Neuronal stem cell (in vitro differentiated cells): Measurements from ENCODE around the gene DLGAP4.

Source experiments
- DNase-seq: peaks from one replicate; pipeline ENCODE4 v3.0.0-alpha.2; 2013; ENCODE audit warnings: low spot score
- H2AFZ ChIP-seq: one replicate; pipeline ENCODE4 v1.6.1; 2013; ENCODE audit warnings: mild to moderate bottlenecking, low read length, inconsistent platforms
- H2AK5ac ChIP-seq: 2 replicates; pipeline ENCODE4 v1.6.1; 2013; ENCODE audit warnings: low read depth, mild to moderate bottlenecking, inconsistent platforms, low read length, moderate library complexity, mixed read lengths
- H2BK120ac ChIP-seq: 2 replicates; pipeline ENCODE4 v1.6.1; 2013; ENCODE audit warnings: low read depth, mild to moderate bottlenecking, inconsistent platforms, low read length, moderate library complexity, mixed read lengths
- H2BK12ac ChIP-seq: one replicate; pipeline ENCODE4 v1.6.1; 2013; ENCODE audit warnings: low read length, inconsistent platforms
- H2BK15ac ChIP-seq: 2 replicates; pipeline ENCODE4 v1.6.1; 2013; ENCODE audit warnings: mild to moderate bottlenecking, low read length, inconsistent platforms, mixed read lengths
- H2BK5ac ChIP-seq: one replicate; pipeline ENCODE4 v1.6.1; 2013; ENCODE audit warnings: inconsistent platforms, mild to moderate bottlenecking, low read length, moderate library complexity
- H3K14ac ChIP-seq: one replicate; pipeline ENCODE4 v1.6.1; 2013; ENCODE audit warnings: low read length, inconsistent platforms
- H3K18ac ChIP-seq: 2 replicates; pipeline ENCODE4 v1.6.1; 2013; ENCODE audit warnings: low read length, inconsistent platforms
- H3K23ac ChIP-seq: 2 replicates; pipeline ENCODE4 v1.6.1; 2013; ENCODE audit warnings: low read depth, mild to moderate bottlenecking, mixed read lengths, low read length, inconsistent platforms; ENCODE audit not compliant: poor library complexity
- H3K27ac ChIP-seq: replicated peaks from 3 replicates; pipeline ENCODE4 v1.5.1; 2013; ENCODE audit warnings: low read length, inconsistent platforms
- H3K27me3 ChIP-seq, 3 experiments: 2 replicates each; pipeline ENCODE4 v1.6.1; 2013; ENCODE audit warnings: low read length in 3 of 3, mild to moderate bottlenecking in 2 of 3, inconsistent platforms in 1 of 3, low read depth in 1 of 3, mixed read lengths in 1 of 3, moderate library complexity in 1 of 3; ENCODE audit not compliant: control insufficient read depth in 3 of 3, insufficient read depth in 3 of 3
- H3K36me3 ChIP-seq, 2 donors: replicated peaks in 1 of 2; 2 replicates each; pipeline ENCODE4 v1.6.1; 2013; ENCODE audit warnings: low read length in 2 of 2; ENCODE audit not compliant: control insufficient read depth in 2 of 2, insufficient read depth in 2 of 2
- H3K4ac ChIP-seq: 2 replicates; pipeline ENCODE4 v1.6.1; 2013; ENCODE audit warnings: inconsistent platforms, mild to moderate bottlenecking, low read length, moderate library complexity
- H3K4me1 ChIP-seq, 2 donors: 1 replicate in 1 of 2; 2 replicates in 1 of 2; pipeline ENCODE4 v1.6.1; 2013; ENCODE audit warnings: low read length in 2 of 2, low read depth in 1 of 2; ENCODE audit not compliant: control insufficient read depth in 2 of 2, insufficient read depth in 1 of 2
- H3K4me2 ChIP-seq: one replicate; pipeline ENCODE4 v1.6.1; 2013; ENCODE audit warnings: mild to moderate bottlenecking, low read length, inconsistent platforms; ENCODE audit not compliant: insufficient read depth, poor library complexity, severe bottlenecking
- H3K4me3 ChIP-seq, 2 donors: 2 replicates each; pipeline ENCODE4 v1.5.1; 2013; ENCODE audit warnings: low read length in 2 of 2, mild to moderate bottlenecking in 2 of 2, inconsistent platforms in 1 of 2, moderate library complexity in 1 of 2
- H3K79me1 ChIP-seq: one replicate; pipeline ENCODE4 v1.6.1; 2013; ENCODE audit warnings: low read depth, mild to moderate bottlenecking, inconsistent platforms, low read length, moderate library complexity
- H3K9ac ChIP-seq: one replicate; pipeline ENCODE4 v1.6.1; 2013; ENCODE audit warnings: mild to moderate bottlenecking, low read depth, low read length, inconsistent platforms; ENCODE audit not compliant: poor library complexity
- H3K9me3 ChIP-seq, 2 donors: replicated peaks in 1 of 2; 2 replicates each; pipeline versions ENCODE3 to v1.6.1; 2013; ENCODE audit warnings: low read length in 2 of 2, mild to moderate bottlenecking in 2 of 2, inconsistent platforms in 1 of 2, low read depth in 1 of 2, mixed read lengths in 1 of 2, moderate library complexity in 1 of 2; ENCODE audit not compliant: control insufficient read depth in 2 of 2, insufficient read depth in 1 of 2
- H4K8ac ChIP-seq: one replicate; pipeline ENCODE4 v1.6.1; 2013; ENCODE audit warnings: low read depth, mild to moderate bottlenecking, inconsistent platforms, low read length, moderate library complexity
- H4K91ac ChIP-seq: one replicate; pipeline ENCODE4 v1.6.1; 2013; ENCODE audit warnings: low read length, low read depth, mild to moderate bottlenecking, inconsistent platforms; ENCODE audit not compliant: poor library complexity
- WGBS, 2 donors: extraction: QIAGEN DNeasy Blood & Tissue Kit; methylation state at CpG; one replicate each; pipeline ENCODE4 v1.1.7; 2013; ENCODE audit warnings: missing lambda C conversion rate in 2 of 2, mixed read lengths in 1 of 2; ENCODE audit not compliant: insufficient read length in 2 of 2, insufficient replicate concordance in 1 of 2; ENCODE audit errors: extremely low coverage in 2 of 2; 5-methylcytosine and 5-hydroxymethylcytosine counted together

Gene DLGAP4

DNA sequence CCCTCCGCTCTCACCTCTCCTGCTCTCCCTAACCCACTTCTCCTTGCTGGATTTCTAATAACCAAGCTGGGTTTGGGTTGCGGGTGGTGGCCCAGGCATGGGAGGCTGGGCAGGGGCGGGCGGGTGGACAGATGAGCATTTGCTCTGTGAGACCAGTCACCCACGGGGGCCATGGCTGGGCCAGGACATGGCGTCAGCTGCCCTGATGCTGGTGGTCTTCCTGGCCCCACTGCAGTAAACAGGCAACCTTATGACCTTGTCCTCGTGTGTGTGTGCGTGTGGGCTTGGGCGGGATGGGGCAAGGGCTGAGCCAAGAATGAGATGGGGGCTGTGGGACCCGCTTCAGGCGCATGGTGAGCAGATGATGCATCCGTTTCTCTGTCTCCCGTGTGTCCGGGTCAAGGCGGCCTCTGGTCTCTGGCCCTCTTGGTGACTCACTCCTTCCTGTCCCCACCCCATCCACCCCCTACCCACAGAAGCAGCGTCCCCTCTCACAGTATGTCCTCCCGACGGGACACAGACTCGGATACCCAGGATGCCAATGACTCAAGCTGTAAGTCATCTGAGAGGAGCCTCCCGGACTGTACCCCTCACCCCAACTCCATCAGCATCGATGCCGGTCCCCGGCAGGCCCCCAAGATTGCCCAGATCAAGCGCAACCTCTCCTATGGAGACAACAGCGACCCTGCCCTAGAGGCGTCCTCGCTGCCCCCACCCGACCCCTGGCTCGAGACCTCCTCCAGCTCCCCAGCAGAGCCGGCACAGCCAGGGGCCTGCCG lies 193.8 kb downstream of the DLGAP4 start:
- Histone ChIP-seq H2BK5ac (peak overlapping the region; percentile 83), H3K9me3 (no peaks in the 10 kb centered on the region), H3K36me3 (peaks cover 52 to 94% of the 10 kb centered on the region in 2 donors), H3K79me1 (peaks cover 13% of the 10 kb centered on the region), H4K91ac (no peak overlapping the region), H2AK5ac (peak overlapping the region; percentile 44), H2BK15ac (no peak overlapping the region), H3K23ac (no peak overlapping the region), H2AFZ (no peak overlapping the region), H3K4me3 (no peak overlapping the region), H3K27ac (no peak overlapping the region), H3K14ac (peak overlapping the region; percentile 87), H3K27me3 (no peaks in the 10 kb centered on the region), H3K9ac (no peak overlapping the region), H2BK120ac (no peak overlapping the region), H4K8ac (no peak overlapping the region), H3K4ac (no peak overlapping the region), H3K4me2 (no peak overlapping the region), H2BK12ac (no peak overlapping the region), H3K4me1 (peaks cover 8 to 23% of the 10 kb centered on the region in 2 donors), H3K18ac (peak overlapping the region; percentile 8)
- DNase-seq = no peak
- WGBS, 2 donors = no CpG with 5 or more reads among the region's 31 CpGs

- WGBS, 2 donors = no CpG with 5 or more reads among the region's 3 CpGs
- Histone ChIP-seq H2AK5ac (no peak overlapping the region), H3K23ac (no peak overlapping the region)
Measured at GRCh38 chr20:36501367-36502006, 195.3 kb downstream of the DLGAP4 start.

DNA sequence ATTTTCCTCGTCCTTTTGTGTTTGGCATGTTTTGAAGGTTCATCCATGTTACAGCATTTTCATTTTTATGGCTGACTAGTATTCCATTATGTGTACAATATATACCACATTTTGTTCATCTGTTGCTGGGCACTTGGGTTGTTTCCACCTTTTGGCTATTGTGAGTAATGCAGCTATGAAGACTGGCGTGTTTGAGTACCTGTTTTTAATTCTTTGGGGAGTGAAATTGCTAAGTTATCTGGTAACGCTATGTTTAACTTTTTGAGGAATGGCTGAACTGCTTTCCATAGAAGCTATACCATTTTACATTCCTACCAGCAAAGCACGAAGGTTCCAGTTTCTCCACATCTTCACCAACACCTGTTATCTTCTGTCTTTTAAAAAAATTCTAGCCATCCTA lies 198.2 kb downstream of the DLGAP4 start:
- Histone ChIP-seq H3K27ac (no peak overlapping the region), H3K23ac (no peak overlapping the region), H3K4me1 (no peaks in the 10 kb centered on the region), H2BK120ac (no peak overlapping the region), H3K79me1 (peaks cover 3% of the 10 kb centered on the region), H3K4ac (no peak overlapping the region), H3K9ac (no peak overlapping the region), H2BK15ac (no peak overlapping the region), H2BK5ac (no peak overlapping the region), H3K14ac (no peak overlapping the region), H4K91ac (no peak overlapping the region), H3K27me3 (no peaks in the 10 kb centered on the region), H2AK5ac (no peak overlapping the region), H4K8ac (no peak overlapping the region), H3K4me2 (no peak overlapping the region), H3K18ac (no peak overlapping the region), H3K9me3 (no peaks in the 10 kb centered on the region), H3K36me3 (peaks cover 46 to 94% of the 10 kb centered on the region in 2 donors), H3K4me3 (no peak overlapping the region), H2AFZ (no peak overlapping the region), H2BK12ac (no peak overlapping the region)
- DNase-seq = no peak
- no CpG with 5 or more reads among the region's 4 CpGs for WGBS, 2 donors

More at GRCh38 chr20:36501367-36502006, 195.3 kb downstream of the DLGAP4 start:
- H2BK120ac ChIP-seq = no peak overlapping the region
- peaks cover 51 to 96% of the 10 kb centered on the region in 2 donors for H3K36me3 ChIP-seq
- H2BK15ac ChIP-seq = no peak overlapping the region
- no peak overlapping the region for H2BK5ac ChIP-seq
- no peak overlapping the region for H3K27ac ChIP-seq
- no peak overlapping the region for H2BK12ac ChIP-seq
- H3K4me3 ChIP-seq = no peak overlapping the region
- H4K91ac ChIP-seq = no peak overlapping the region
- no peak for DNase-seq
- H3K4me1 ChIP-seq = peaks cover 8 to 16% of the 10 kb centered on the region in 2 donors
- H3K27me3 ChIP-seq = no peaks in the 10 kb centered on the region
- no peak overlapping the region for H2AFZ ChIP-seq
- peaks cover 5% of the 10 kb centered on the region for H3K79me1 ChIP-seq
- H3K18ac ChIP-seq = no peak overlapping the region
- H3K9ac ChIP-seq = no peak overlapping the region
- no peaks in the 10 kb centered on the region for H3K9me3 ChIP-seq
- H3K4ac ChIP-seq = no peak overlapping the region
- no peak overlapping the region for H3K14ac ChIP-seq
- H4K8ac ChIP-seq = no peak overlapping the region
- H3K4me2 ChIP-seq = no peak overlapping the region

DNA sequence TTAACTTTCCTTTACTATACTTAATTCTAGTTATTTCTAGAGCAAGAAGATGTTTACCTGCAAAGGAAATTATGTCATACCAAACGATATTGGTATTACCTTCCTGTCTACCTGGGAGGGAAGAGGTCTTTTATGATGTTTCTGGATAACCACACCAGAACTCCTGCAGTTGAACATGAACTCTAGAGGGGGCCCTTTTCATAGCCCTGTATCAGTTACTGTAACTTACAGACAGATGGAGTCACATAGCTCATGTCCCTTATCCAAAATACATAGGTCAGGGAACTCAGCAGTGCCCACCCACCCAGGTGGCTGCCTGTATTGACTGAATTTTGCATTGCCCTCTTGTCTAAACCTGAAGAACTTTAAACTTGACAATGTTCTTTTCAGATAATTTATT lies 200.1 kb downstream of the DLGAP4 start:
- no peak overlapping the region for H3K9ac ChIP-seq
- no peak overlapping the region for H2BK5ac ChIP-seq
- H3K4ac ChIP-seq = no peak overlapping the region
- no peak overlapping the region for H3K27ac ChIP-seq
- DNase-seq = no peak
- no CpG with 5 or more reads among the region's 1 CpG for WGBS, 2 donors
- no peak overlapping the region for H4K8ac ChIP-seq
- no peaks in the 10 kb centered on the region for H3K4me1 ChIP-seq
- H2BK15ac ChIP-seq = no peak overlapping the region
- H3K14ac ChIP-seq = no peak overlapping the region
- no peak overlapping the region for H2AK5ac ChIP-seq
- no peak overlapping the region for H2BK120ac ChIP-seq
- H3K4me3 ChIP-seq = no peak overlapping the region
- H3K27me3 ChIP-seq = no peaks in the 10 kb centered on the region
- H3K36me3 ChIP-seq = peaks cover 33 to 94% of the 10 kb centered on the region in 2 donors
- H2BK12ac ChIP-seq = no peak overlapping the region
- no peak overlapping the region for H3K23ac ChIP-seq
- H4K91ac ChIP-seq = no peak overlapping the region
- no peak overlapping the region for H3K4me2 ChIP-seq
- no peaks in the 10 kb centered on the region for H3K9me3 ChIP-seq
- peaks cover 3% of the 10 kb centered on the region for H3K79me1 ChIP-seq
- no peak overlapping the region for H3K18ac ChIP-seq
- no peak overlapping the region for H2AFZ ChIP-seq
